ENCODE measurements around the gene UFD1.

Gene UFD1

GRCh38 chr22:19402642-19403191 lies 76.3 kb downstream of the UFD1 start:
- in situ Hi-C loops (cut with MboI; ENCODE audit: low sequenced_read_pairs), result no loop called here

- in situ Hi-C loops (cut with MboI; ENCODE audit: low sequenced_read_pairs), result no loop called here
These were observed 77.5 kb downstream of the UFD1 start for GRCh38 chr22:19401483-19401882.

DNA sequence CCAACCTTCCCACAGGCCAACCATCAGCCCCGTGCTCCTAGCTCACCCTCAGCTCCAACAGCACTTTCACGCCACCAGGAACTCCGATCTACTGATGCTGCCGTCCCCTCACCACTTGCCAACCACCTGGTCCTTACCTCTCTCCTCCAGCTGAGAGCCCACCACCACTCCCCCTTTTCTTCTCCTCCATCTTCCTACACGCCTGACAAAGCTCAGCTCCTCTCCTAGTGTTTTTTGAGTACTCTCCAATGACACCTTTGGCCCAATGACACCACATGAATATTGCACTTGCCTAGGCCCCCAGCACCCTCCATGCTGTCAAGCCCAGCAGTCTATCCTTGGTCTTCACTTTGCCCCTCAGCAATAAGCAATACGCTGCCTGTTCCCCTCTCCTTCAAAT lies 78.1 kb downstream of the UFD1 start:
- in situ Hi-C loops (cut with MboI; ENCODE audit: low sequenced_read_pairs), result no loop called here

Measured in HL-60/S4 treated with retinoic acid at 250 ng/mL for 4 days and 3 days (cell line).